ENCODE data around the gene ZNF502.
A peak's percentile ranks its signal among the peaks of the same experiment; 100 is the strongest.

ZNF502 gene

GRCh38 chr3:44680921-44681455, 31.5 kb upstream of the ZNF502 start:
- TF ChIP-seq EZH2phosphoT487 (IDR thresholded peaks at IDR 0.05; ENCODE audit: borderline replicate concordance) (no peak), CTCF (conservative IDR thresholded peaks at IDR 0.05; ENCODE audit: low read length) (no peak)
- Histone ChIP-seq H3K4me1 (ENCODE audit: insufficient read depth, low read length, poor library complexity, severe bottlenecking) (peaks cover 31% of the 10 kb centered on the region), H3K79me2 (ENCODE audit: insufficient read depth, low read length) (peaks cover 10% of the 10 kb centered on the region; the same call in 1 of the 2 replicates), H3K9ac (ENCODE audit: low read depth, low read length, poor library complexity, severe bottlenecking) (no peak overlapping the region), H3K9me3 (ENCODE audit: insufficient read depth, low read depth, low read length) (no peaks in the 10 kb centered on the region), H3K4me3 (ENCODE audit: low read length, poor library complexity, severe bottlenecking) (no peak overlapping the region), H3K9me2 (replicated peaks; ENCODE audit: low read depth, low read length) (no peaks in the 10 kb centered on the region), H3K27me3 (ENCODE audit: insufficient read depth, low read length, poor library complexity, severe bottlenecking) (no peaks in the 10 kb centered on the region), H2AFZ (ENCODE audit: low read length) (no peak overlapping the region), H3K4me2 (ENCODE audit: low read depth, low read length, poor library complexity, severe bottlenecking) (no peak overlapping the region), H4K20me1 (ENCODE audit: insufficient read depth, low read length, poor library complexity, severe bottlenecking) (no peaks in the 10 kb centered on the region), H3F3A (ENCODE audit: low read depth) (no peaks in the 10 kb centered on the region), H3K36me3 (ENCODE audit: insufficient read depth, low read length) (no peaks in the 10 kb centered on the region)

- H3K4me2 ChIP-seq (ENCODE audit: low read depth, low read length, poor library complexity, severe bottlenecking): no peak overlapping the region
Measured at GRCh38 chr3:44682182-44682896, 30.1 kb upstream of the ZNF502 start.

GRCh38 chr3:44685128-44685800, 27.2 kb upstream of the ZNF502 start:
- Histone ChIP-seq H3K4me2 (ENCODE audit: low read depth, low read length, poor library complexity, severe bottlenecking) (peak overlapping the region; percentile 76), H3F3A (ENCODE audit: low read depth) (no peaks in the 10 kb centered on the region), H4K20me1 (ENCODE audit: insufficient read depth, low read length, poor library complexity, severe bottlenecking) (no peaks in the 10 kb centered on the region), H3K9me2 (replicated peaks; ENCODE audit: low read depth, low read length) (no peaks in the 10 kb centered on the region), H2AFZ (ENCODE audit: low read length) (peak overlapping the region; percentile 95), H3K9ac (ENCODE audit: low read depth, low read length, poor library complexity, severe bottlenecking) (peak overlapping the region; percentile 73), H3K36me3 (ENCODE audit: insufficient read depth, low read length) (no peaks in the 10 kb centered on the region), H3K79me2 (ENCODE audit: insufficient read depth, low read length) (peaks cover 10% of the 10 kb centered on the region; the same call in 1 of the 2 replicates), H3K4me3 (ENCODE audit: low read length, poor library complexity, severe bottlenecking) (peak overlapping the region; percentile 81), H3K4me1 (ENCODE audit: insufficient read depth, low read length, poor library complexity, severe bottlenecking) (peaks cover 13% of the 10 kb centered on the region), H3K27me3 (ENCODE audit: insufficient read depth, low read length, poor library complexity, severe bottlenecking) (peaks cover 17% of the 10 kb centered on the region), H3K9me3 (ENCODE audit: insufficient read depth, low read depth, low read length) (peaks cover 3% of the 10 kb centered on the region; the same call in 1 of the 2 replicates)
- TF ChIP-seq EZH2phosphoT487 (IDR thresholded peaks at IDR 0.05; ENCODE audit: borderline replicate concordance) (no peak), CTCF (conservative IDR thresholded peaks at IDR 0.05; ENCODE audit: low read length) (no peak)

More at GRCh38 chr3:44682182-44682896, 30.1 kb upstream of the ZNF502 start:
- Histone ChIP-seq H3K4me3 (ENCODE audit: low read length, poor library complexity, severe bottlenecking) (no peak overlapping the region), H2AFZ (ENCODE audit: low read length) (no peak overlapping the region), H3K9me3 (ENCODE audit: insufficient read depth, low read depth, low read length) (peaks cover 3% of the 10 kb centered on the region; the same call in 1 of the 2 replicates), H3K79me2 (ENCODE audit: insufficient read depth, low read length) (peaks cover 10% of the 10 kb centered on the region; the same call in 1 of the 2 replicates), H3K9me2 (replicated peaks; ENCODE audit: low read depth, low read length) (no peaks in the 10 kb centered on the region), H4K20me1 (ENCODE audit: insufficient read depth, low read length, poor library complexity, severe bottlenecking) (no peaks in the 10 kb centered on the region), H3K27me3 (ENCODE audit: insufficient read depth, low read length, poor library complexity, severe bottlenecking) (peaks cover 2% of the 10 kb centered on the region), H3K9ac (ENCODE audit: low read depth, low read length, poor library complexity, severe bottlenecking) (no peak overlapping the region), H3K36me3 (ENCODE audit: insufficient read depth, low read length) (no peaks in the 10 kb centered on the region), H3F3A (ENCODE audit: low read depth) (no peaks in the 10 kb centered on the region), H3K4me1 (ENCODE audit: insufficient read depth, low read length, poor library complexity, severe bottlenecking) (peaks cover 23% of the 10 kb centered on the region)
- TF ChIP-seq EZH2phosphoT487 (IDR thresholded peaks at IDR 0.05; ENCODE audit: borderline replicate concordance) (no peak), CTCF (conservative IDR thresholded peaks at IDR 0.05; ENCODE audit: low read length) (no peak)

Data from Loucy (cell line).